Measurements from ENCODE around the gene GSG1L. TPM values are rescaled to one million over a fixed set of nuclear protein-coding genes. Genes with fewer than 3 reads are reported as not detected.

The GSG1L gene
- total RNA-seq, 2 donors from 2014 or later, result 13.9 to 34.7 TPM

GRCh38 chr16:28035866-28036393, 27.6 kb downstream of the GSG1L start:
- Histone ChIP-seq H3K4me3 (no peak overlapping the region), H3K27ac (no peak overlapping the region), H3K9me3 (no peaks in the 10 kb centered on the region), H3K36me3 (no peaks in the 10 kb centered on the region), H3K4me1 (no peaks in the 10 kb centered on the region), H3K27me3 (no peaks in the 10 kb centered on the region)
- TF ChIP-seq CTCF (IDR thresholded peaks at IDR 0.05), result no peak
- DNase-seq (ENCODE audit: low spot score), result no peak

- H3K9me3 ChIP-seq, result no peaks in the 10 kb centered on the region
- no peaks in the 10 kb centered on the region for H3K4me1 ChIP-seq
- no peaks in the 10 kb centered on the region for H3K36me3 ChIP-seq
- H3K27ac ChIP-seq, result no peak overlapping the region
- no peak for TF ChIP-seq CTCF (IDR thresholded peaks at IDR 0.05)
- no peaks in the 10 kb centered on the region for H3K27me3 ChIP-seq
- DNase-seq (ENCODE audit: low spot score), result no peak
- H3K4me3 ChIP-seq, result no peak overlapping the region
These were observed 29.6 kb downstream of the GSG1L start for GRCh38 chr16:28033870-28034269.

GRCh38 chr16:28029387-28030002, 34.0 kb downstream of the GSG1L start:
- H3K9me3 ChIP-seq, result no peaks in the 10 kb centered on the region
- TF ChIP-seq CTCF (IDR thresholded peaks at IDR 0.05), result no peak

GRCh38 chr16:28027055-28027454, 36.5 kb downstream of the GSG1L start:
- Histone ChIP-seq H3K9me3 (no peaks in the 10 kb centered on the region), H3K36me3 (no peaks in the 10 kb centered on the region), H3K27me3 (no peaks in the 10 kb centered on the region), H3K27ac (no peak overlapping the region), H3K4me1 (no peaks in the 10 kb centered on the region), H3K4me3 (no peak overlapping the region)
- DNase-seq (ENCODE audit: low spot score), result no peak
- no peak for TF ChIP-seq CTCF (IDR thresholded peaks at IDR 0.05)

More at GRCh38 chr16:28029387-28030002, 34.0 kb downstream of the GSG1L start:
- Histone ChIP-seq H3K27me3 (no peaks in the 10 kb centered on the region), H3K27ac (no peak overlapping the region), H3K4me1 (no peaks in the 10 kb centered on the region), H3K4me3 (no peak overlapping the region), H3K36me3 (no peaks in the 10 kb centered on the region)
- DNase-seq (ENCODE audit: low spot score), result no peak

- H3K4me1 ChIP-seq, result no peaks in the 10 kb centered on the region
- DNase-seq (ENCODE audit: low spot score), result no peak
- H3K27ac ChIP-seq, result no peak overlapping the region
- peaks cover 0 to 7% of the 10 kb centered on the region in 2 donors for H3K9me3 ChIP-seq
- no peak for TF ChIP-seq CTCF (IDR thresholded peaks at IDR 0.05)
- H3K4me3 ChIP-seq, result no peak overlapping the region
- H3K36me3 ChIP-seq, result no peaks in the 10 kb centered on the region
- no peaks in the 10 kb centered on the region for H3K27me3 ChIP-seq
These were observed 37.9 kb downstream of the GSG1L start for GRCh38 chr16:28025631-28026030.

- Histone ChIP-seq H3K4me3 (no peak overlapping the region), H3K27me3 (no peaks in the 10 kb centered on the region), H3K9me3 (peaks cover 0 to 15% of the 10 kb centered on the region in 2 donors), H3K27ac (no peak overlapping the region), H3K4me1 (no peaks in the 10 kb centered on the region), H3K36me3 (no peaks in the 10 kb centered on the region)
- no peak for DNase-seq (ENCODE audit: low spot score)
- TF ChIP-seq CTCF (IDR thresholded peaks at IDR 0.05), result no peak
These were observed 44.3 kb downstream of the GSG1L start for GRCh38 chr16:28019218-28019617.

All from right atrium auricular region (tissue), 2 donors.